HG02588 (cell line): ENCODE results near the gene DEGS1.

ENCODE experiments used
- ATAC-seq: cut with Tn5 transposase; IDR thresholded peaks from one replicate; pipeline ENCODE4 v1.9.1; 2021; ENCODE audit warnings: mild to moderate bottlenecking, moderate library complexity; ENCODE audit not compliant: unreplicated experiment

DEGS1 gene

GRCh38 chr1:224212618-224213061 is 29.6 kb downstream of the DEGS1 start:
- ATAC-seq = no peak

GRCh38 chr1:224213438-224214119 is 30.5 kb downstream of the DEGS1 start:
- ATAC-seq = no peak

- no peak for ATAC-seq
Measured at GRCh38 chr1:224216382-224216781, 33.3 kb downstream of the DEGS1 start.

- ATAC-seq = no peak
Measured at GRCh38 chr1:224217655-224218623, 34.9 kb downstream of the DEGS1 start.

- ATAC-seq = no peak
Measured at GRCh38 chr1:224219011-224219611, 36.1 kb downstream of the DEGS1 start.

GRCh38 chr1:224219612-224220059 is 36.6 kb downstream of the DEGS1 start:
- no peak for ATAC-seq

GRCh38 chr1:224223819-224224714 is 41.0 kb downstream of the DEGS1 start:
- no peak for ATAC-seq

GRCh38 chr1:224226849-224227502 is 43.9 kb downstream of the DEGS1 start:
- ATAC-seq = no peak

- ATAC-seq = no peak
Measured at GRCh38 chr1:224234017-224234416, 51.0 kb downstream of the DEGS1 start.

GRCh38 chr1:224235813-224236493 is 52.9 kb downstream of the DEGS1 start:
- ATAC-seq = no peak

GRCh38 chr1:224237119-224237881 is 54.3 kb downstream of the DEGS1 start:
- no peak for ATAC-seq

- no peak for ATAC-seq
Measured at GRCh38 chr1:224238212-224238611, 55.2 kb downstream of the DEGS1 start.

- no peak for ATAC-seq
Measured at GRCh38 chr1:224238756-224239155, 55.7 kb downstream of the DEGS1 start.
